Measurements from ENCODE around the gene SAFB2. TPM values are rescaled to one million over a fixed set of nuclear protein-coding genes. Genes with fewer than 3 reads are reported as not detected.

SAFB2 gene
- polyA plus RNA-seq, 4 donors: 66.0 to 88.8 (median 67.8) TPM

DNA sequence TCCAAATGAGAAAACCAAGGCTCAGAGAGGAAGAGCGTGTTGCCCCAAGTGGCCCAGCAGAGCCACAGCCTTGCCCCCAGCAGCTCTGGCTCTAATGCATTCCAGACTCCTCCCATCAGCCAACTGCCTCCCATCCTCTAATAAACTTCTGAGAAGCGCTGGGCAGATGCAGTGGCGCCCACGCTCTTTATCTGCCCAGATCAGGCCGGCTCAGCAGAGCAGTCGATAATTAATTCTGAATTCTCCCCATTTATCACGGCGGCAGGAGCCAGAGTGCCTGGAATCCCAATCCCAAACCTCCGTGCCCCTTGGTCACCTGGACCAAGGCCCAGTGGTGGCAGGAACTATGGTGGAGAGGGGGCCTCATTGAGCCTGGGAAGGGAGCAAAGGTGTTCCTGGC lies 68.7 kb downstream of the SAFB2 start:
- DNase-seq (ENCODE audit: low read depth in 4 of 4, low spot score in 3 of 4): no peak

DNA sequence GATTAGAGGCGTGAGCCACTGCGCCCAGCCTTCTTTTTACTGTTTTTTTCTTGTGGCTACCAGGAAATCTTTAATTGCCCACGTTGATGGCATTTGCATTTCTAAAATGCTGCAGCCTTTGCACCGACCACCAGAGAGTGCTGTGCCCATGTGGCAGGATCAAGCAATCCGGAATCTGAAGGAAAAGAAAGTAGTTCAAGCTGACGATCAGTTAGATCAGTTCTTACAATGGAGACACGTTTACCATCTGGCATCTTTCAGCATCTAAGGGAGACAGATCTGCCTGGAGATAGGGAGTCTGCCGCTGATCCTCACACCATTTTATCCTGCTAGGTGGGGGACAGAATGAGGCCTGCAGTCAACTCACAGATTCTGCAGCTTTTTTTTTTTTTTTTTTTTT lies 74.7 kb downstream of the SAFB2 start:
- DNase-seq (ENCODE audit: low read depth in 4 of 4, low spot score in 3 of 4): no peak

DNA sequence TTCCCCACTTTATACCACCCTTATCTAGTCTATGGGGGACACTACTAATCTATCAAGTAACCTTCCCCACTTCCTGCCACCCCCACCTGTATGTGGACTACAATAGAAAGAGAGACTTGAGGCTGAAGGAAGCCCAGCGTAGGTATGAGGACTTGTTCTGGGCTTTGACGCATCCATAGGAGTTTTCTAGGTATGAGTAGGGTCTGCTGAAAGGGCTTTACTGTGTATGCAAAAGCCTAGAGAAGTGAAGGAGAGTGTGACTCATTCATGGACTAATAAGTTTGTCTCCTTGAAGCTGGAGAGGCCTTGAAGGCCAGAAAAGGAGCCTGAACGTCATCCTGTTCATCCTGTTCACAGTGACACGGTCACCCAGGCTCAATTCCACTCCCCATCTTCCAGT lies 76.6 kb downstream of the SAFB2 start:
- DNase-seq (ENCODE audit: low read depth in 4 of 4, low spot score in 3 of 4): no peak

DNA sequence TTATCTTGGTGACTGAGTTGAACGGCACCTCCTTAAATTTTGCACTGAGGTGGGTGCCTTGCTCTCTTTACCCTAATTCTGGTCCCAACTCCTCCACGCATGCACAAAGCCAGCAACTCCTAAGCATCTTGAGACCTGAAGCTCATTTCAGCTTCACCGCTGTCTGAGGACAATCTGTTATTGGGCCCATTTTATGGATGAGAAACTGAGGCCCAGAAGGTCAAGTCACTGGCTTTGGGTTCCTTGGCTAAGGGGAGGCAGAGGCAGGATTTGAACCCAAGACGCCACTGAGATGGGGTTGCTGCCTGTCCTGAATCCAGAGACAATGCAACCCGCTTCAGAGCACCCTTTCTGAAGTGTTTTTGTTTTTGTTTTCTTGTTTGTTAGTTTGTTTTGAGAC lies 77.5 kb downstream of the SAFB2 start:
- no peak for DNase-seq (ENCODE audit: low read depth in 4 of 4, low spot score in 3 of 4)

DNA sequence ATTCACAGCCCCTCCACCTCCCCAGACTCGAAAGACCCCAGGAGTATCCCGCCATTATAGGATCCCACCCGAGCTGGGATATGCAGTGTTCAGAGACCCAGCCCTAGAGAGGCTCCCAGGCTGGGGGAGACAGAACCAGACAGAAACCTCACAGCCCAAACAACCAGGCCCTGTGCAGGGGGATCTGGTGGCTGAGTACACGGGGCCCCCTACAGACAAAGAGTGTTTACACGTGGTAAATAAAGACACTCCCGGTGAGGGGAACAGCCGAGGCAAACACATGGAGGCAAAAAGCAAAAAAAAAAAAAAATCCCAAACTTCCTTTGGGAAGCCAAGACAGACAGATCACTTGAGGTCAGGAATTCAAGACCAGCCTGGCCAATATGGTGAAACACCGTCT lies 79.9 kb downstream of the SAFB2 start:
- no peak for DNase-seq (ENCODE audit: low read depth in 4 of 4, low spot score in 3 of 4)

DNA sequence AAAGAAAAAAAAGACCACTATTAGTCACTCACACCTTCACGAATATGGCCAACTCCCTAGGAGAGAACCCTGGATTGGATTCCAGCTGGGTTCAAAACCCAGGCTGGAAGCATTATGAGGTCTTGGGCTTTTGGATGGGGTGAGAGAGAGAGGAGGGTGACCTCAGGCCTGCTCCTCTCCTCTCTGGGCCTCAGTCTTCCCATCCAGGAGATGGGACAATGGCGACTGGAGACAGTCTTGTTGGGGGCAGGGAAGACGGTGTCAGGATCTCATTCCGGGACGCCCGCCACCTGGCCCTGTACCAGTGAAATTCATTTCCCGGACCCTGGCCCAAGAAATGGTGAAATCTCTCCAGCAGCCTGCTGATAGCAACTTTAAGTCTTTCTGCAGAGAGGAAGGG lies 81.1 kb downstream of the SAFB2 start:
- no peak for DNase-seq (ENCODE audit: low read depth in 4 of 4, low spot score in 3 of 4)

DNA sequence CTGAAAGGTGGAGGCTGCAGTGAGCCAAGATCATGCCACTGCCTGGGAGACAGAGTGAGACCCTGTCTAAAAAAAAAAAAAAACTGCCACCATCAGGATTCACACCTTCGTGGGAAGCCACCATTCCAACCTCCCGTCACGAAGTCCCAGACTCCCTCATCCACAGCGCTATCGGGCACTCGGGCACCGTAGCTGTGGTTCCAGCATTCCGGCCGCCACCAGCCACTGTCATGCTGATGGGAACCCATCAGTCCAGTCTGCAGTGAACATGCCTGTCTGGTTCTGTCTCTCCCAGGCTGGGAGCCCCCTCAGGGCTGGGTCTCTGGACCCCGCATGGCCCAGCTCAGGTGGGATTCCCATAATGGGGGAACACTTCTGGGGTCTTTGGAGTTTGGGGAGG lies 82.4 kb downstream of the SAFB2 start:
- no peak for DNase-seq (ENCODE audit: low read depth in 4 of 4, low spot score in 3 of 4)

DNA sequence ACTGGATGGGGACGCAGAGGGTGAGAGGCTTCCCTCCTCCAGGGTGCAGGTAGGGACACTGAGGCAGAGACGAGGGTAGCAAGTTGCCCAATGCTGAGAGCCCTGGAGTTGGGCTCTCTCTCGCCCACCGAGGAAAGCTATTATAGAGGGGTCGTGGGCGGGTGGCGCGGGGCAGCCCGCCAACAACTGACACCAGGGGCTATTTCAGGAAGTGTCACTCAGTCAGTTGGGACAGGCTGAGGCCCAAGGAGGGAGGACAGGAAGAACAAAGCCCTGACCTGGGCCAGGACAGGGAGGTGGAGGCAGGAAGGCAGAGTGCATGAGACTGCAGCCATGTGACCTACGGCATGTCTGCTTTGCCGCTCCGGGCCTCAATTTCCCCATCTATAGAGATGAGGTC lies 84.7 kb downstream of the SAFB2 start:
- no peak for DNase-seq (ENCODE audit: low read depth in 4 of 4, low spot score in 3 of 4)

Other genes starting within 250 kb of the SAFB2 start
- gene ZNRF4, start 167.4 kb downstream of the SAFB2 start, polyA plus RNA-seq (ENCODE audit: insufficient read length in 4 of 4): not detected
- 1 to 10 TPM in 1 of 4 donors, under 1 TPM in 3; 0.18 to 1.1 (median 0.55) TPM for gene TINCR, start 54.8 kb downstream of the SAFB2 start, polyA plus RNA-seq (ENCODE audit: insufficient read length in 4 of 4)
- 100 to 1,000 TPM; 135 to 176 (median 154) TPM for gene SAFB, start 307 bp upstream of the SAFB2 start, polyA plus RNA-seq (ENCODE audit: insufficient read length in 4 of 4)
- gene MICOS13, start 57.7 kb upstream of the SAFB2 start, polyA plus RNA-seq (ENCODE audit: insufficient read length in 4 of 4): 10 to 100 TPM; 34.0 to 57.9 (median 38.4) TPM
- gene HSD11B1L, start 58.3 kb upstream of the SAFB2 start, polyA plus RNA-seq (ENCODE audit: insufficient read length in 4 of 4): 10 to 100 TPM in 1 of 4 donors, 1 to 10 TPM in 3; 9.1 to 13.2 (median 9.7) TPM
- gene RPL36, start 67.5 kb upstream of the SAFB2 start, polyA plus RNA-seq (ENCODE audit: insufficient read length in 4 of 4): 100 to 1,000 TPM; 518 to 872 (median 555) TPM
- 10 to 100 TPM; 45.2 to 66.4 (median 50.1) TPM for gene LONP1, start 97.4 kb upstream of the SAFB2 start, polyA plus RNA-seq (ENCODE audit: insufficient read length in 4 of 4)
- gene CATSPERD, start 97.9 kb upstream of the SAFB2 start, polyA plus RNA-seq (ENCODE audit: insufficient read length in 4 of 4): under 1 TPM in 1 of 4 donors, not detected in 3; 0.08 TPM
- 1 to 10 TPM; 1.7 to 4.5 (median 3.1) TPM for gene PRR22, start 162.0 kb upstream of the SAFB2 start, polyA plus RNA-seq (ENCODE audit: insufficient read length in 4 of 4)
- gene DUS3L, start 168.4 kb upstream of the SAFB2 start, polyA plus RNA-seq (ENCODE audit: insufficient read length in 4 of 4): 10 to 100 TPM; 19.5 to 33.1 (median 24.3) TPM
- 1 to 10 TPM; 2.2 to 4.2 (median 2.6) TPM for gene NRTN, start 182.3 kb upstream of the SAFB2 start, polyA plus RNA-seq (ENCODE audit: insufficient read length in 4 of 4)
- gene FUT6, start 216.9 kb upstream of the SAFB2 start, polyA plus RNA-seq (ENCODE audit: insufficient read length in 4 of 4): 10 to 100 TPM in 3 of 4 donors, 1 to 10 TPM in 1; 6.9 to 14.2 (median 10.8) TPM
- gene FUT3, start 228.7 kb upstream of the SAFB2 start, polyA plus RNA-seq (ENCODE audit: insufficient read length in 4 of 4): under 1 TPM; 0.25 to 0.70 (median 0.52) TPM
- under 1 TPM in 1 of 4 donors, not detected in 3; 0.04 TPM for gene FUT5, start 247.8 kb upstream of the SAFB2 start, polyA plus RNA-seq (ENCODE audit: insufficient read length in 4 of 4)